GM23248 (cell line): ENCODE measurements around the gene AIRE.

ENCODE experiments used
- EZH2 ChIP-seq: fragments of 200-600 bp; sonication (generic); IDR thresholded peaks from 2 replicates; pipeline ENCODE4 v1.6.1; 2018; ENCODE audit warnings: antibody characterized with exemption, mild to moderate bottlenecking; ENCODE audit not compliant: insufficient read depth, poor library complexity, severe bottlenecking
- EZH2phosphoT487 ChIP-seq: fragments of 200-600 bp; sonication (generic); IDR thresholded peaks from 2 replicates; pipeline ENCODE4 v1.6.1; 2018; ENCODE audit warnings: antibody characterized with exemption, moderate library complexity, mild to moderate bottlenecking, low read depth; ENCODE audit not compliant: insufficient read depth

GRCh38 chr21:44317241-44317782 is 31.6 kb downstream of the AIRE start:
- no peak for TF ChIP-seq EZH2
- no peak for TF ChIP-seq EZH2phosphoT487
